ENCODE results near the gene KLK7. TPM values are rescaled to one million over a fixed set of nuclear protein-coding genes. Genes with fewer than 3 reads are reported as not detected.

Gene KLK7
- polyA plus RNA-seq, 3 donors from 2014 or later, result not detected

DNA sequence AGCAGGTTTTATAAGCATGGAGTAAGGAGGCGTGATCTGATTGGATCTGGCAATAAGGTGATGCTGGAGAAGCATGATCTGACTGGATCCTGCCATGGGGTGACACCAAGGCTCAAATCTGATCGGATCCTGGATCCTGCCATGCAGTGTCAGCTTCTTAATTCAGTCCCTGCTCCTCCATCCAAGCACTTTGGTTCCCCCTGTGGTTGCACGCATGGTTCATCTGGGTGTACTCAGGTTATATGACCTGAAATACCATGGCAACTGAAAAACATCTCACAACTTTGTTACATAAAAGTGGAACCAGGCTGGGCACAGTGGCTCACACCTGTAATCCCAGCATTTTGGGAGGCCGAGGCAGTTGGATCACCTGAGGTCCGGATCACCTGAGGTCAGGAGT is 54.9 kb downstream of the KLK7 start:
- Mint-ChIP-seq H3K36me3 (no peaks in the 10 kb centered on the region), H3K27ac (no peak overlapping the region), H3K4me3 (no peak overlapping the region), H3K27me3 (ENCODE audit: low read depth in 3 of 3) (peaks cover 3 to 23% (median 13%) of the 10 kb centered on the region in 3 donors), H3K9me3 (no peaks in the 10 kb centered on the region), H3K4me1 (peaks cover 0 to 3% of the 10 kb centered on the region in 2 donors)
- DNase-seq, result no peak

Other genes with a start within 250 kb of the KLK7 start
- gene GPR32, start 213.5 kb downstream of the KLK7 start, polyA plus RNA-seq, result not detected
- gene ACP4, start 193.5 kb downstream of the KLK7 start, polyA plus RNA-seq, result not detected
- gene KLK1, start 160.1 kb downstream of the KLK7 start, polyA plus RNA-seq, result not detected
- gene KLK15, start 150.3 kb downstream of the KLK7 start, polyA plus RNA-seq, result not detected
- not detected for gene KLK3, start 129.0 kb downstream of the KLK7 start, polyA plus RNA-seq
- not detected for gene KLK2, start 110.5 kb downstream of the KLK7 start, polyA plus RNA-seq
- not detected for gene KLK4, start 72.5 kb downstream of the KLK7 start, polyA plus RNA-seq
- gene KLK5, start 30.9 kb downstream of the KLK7 start, polyA plus RNA-seq, result not detected
- gene KLK6, start 14.3 kb downstream of the KLK7 start, polyA plus RNA-seq, result not detected
- not detected for gene KLK8, start 17.7 kb upstream of the KLK7 start, polyA plus RNA-seq
- gene KLK10, start 35.8 kb upstream of the KLK7 start, polyA plus RNA-seq, result not detected
- not detected for gene KLK11, start 42.7 kb upstream of the KLK7 start, polyA plus RNA-seq
- not detected for gene KLK12, start 51.1 kb upstream of the KLK7 start, polyA plus RNA-seq
- gene KLK13, start 81.2 kb upstream of the KLK7 start, polyA plus RNA-seq, result not detected
- not detected for gene KLK14, start 99.0 kb upstream of the KLK7 start, polyA plus RNA-seq
- 1 to 10 TPM; 2.0 to 5.6 (median 5.0) TPM for gene CTU1, start 124.5 kb upstream of the KLK7 start, polyA plus RNA-seq
- 10 to 100 TPM in 2 of 3 donors, 1 to 10 TPM in 1; 6.2 to 16.8 (median 11.3) TPM for gene SIGLEC9, start 141.0 kb upstream of the KLK7 start, polyA plus RNA-seq
- 100 to 1,000 TPM; 108 to 213 (median 129) TPM for gene SIGLEC7, start 158.4 kb upstream of the KLK7 start, polyA plus RNA-seq
- gene CD33, start 241.2 kb upstream of the KLK7 start, polyA plus RNA-seq, result 10 to 100 TPM in 2 of 3 donors, 1 to 10 TPM in 1; 3.5 to 17.4 (median 10.3) TPM

All from immature natural killer cell (primary cell).